Esophagus squamous epithelium (tissue), 5 donors: ENCODE results near the gene ATG2B. TPM values are rescaled to one million over a fixed set of nuclear protein-coding genes. Genes with fewer than 3 reads are reported as not detected.

Source experiments
- DNase-seq: peaks from one replicate; lab custom pipeline; 2025; lab: John Stamatoyannopoulos, UW
- H3K27ac ChIP-seq, 4 donors: fragments of 200-600 bp; sonication (generic); one replicate each; pipeline ENCODE4 v1.5.1; 2016 to 2019; ENCODE audit warnings: mild to moderate bottlenecking in 1 of 4
- H3K27me3 ChIP-seq, 4 donors: fragments of 200-600 bp; sonication (generic); 1 replicate in 3 of 4; 2 replicates in 1 of 4; pipeline versions ENCODE4 v1.5.1 to v1.6.0; 2017 to 2021; ENCODE audit warnings: antibody characterized with exemption in 1 of 4
- H3K36me3 ChIP-seq, 3 donors: fragments of 200-600 bp; sonication (generic); one replicate each; pipeline ENCODE4 v1.5.1; 2016 to 2019
- H3K4me1 ChIP-seq, 3 donors: fragments of 200-600 bp; sonication (generic); one replicate each; pipeline ENCODE4 v1.5.1; 2017 to 2019
- H3K4me3 ChIP-seq, 4 donors: fragments of 200-600 bp; sonication (generic); 1 replicate in 3 of 4; 2 replicates in 1 of 4; pipeline ENCODE4 v1.5.1; 2016 to 2019; ENCODE audit warnings: mild to moderate bottlenecking in 2 of 4, moderate library complexity in 1 of 4
- H3K9me3 ChIP-seq, 3 donors: fragments of 200-600 bp; sonication (generic); one replicate each; pipeline ENCODE4 v1.5.1; 2016 to 2019
- CTCF ChIP-seq, 6 experiments: fragments of 450-650 bp in 4 of 6; fragments of 200-600 bp in 2 of 6; sonication (generic) in 2 of 6; IDR thresholded peaks; one replicate each; pipeline ENCODE4 v1.5.1; 2016 to 2019; ENCODE audit warnings: antibody characterized with exemption in 6 of 6, mild to moderate bottlenecking in 4 of 6, moderate library complexity in 4 of 6
- POLR2A ChIP-seq, 4 donors: fragments of 450-650 bp; IDR thresholded peaks; one replicate each; pipeline ENCODE4 v1.6.1; 2017; ENCODE audit warnings: antibody characterized with exemption in 4 of 4, mild to moderate bottlenecking in 4 of 4, moderate library complexity in 3 of 4
- WGBS, 2 donors: methylation state at CpG; one replicate each; pipeline ENCODE4 v1.1.5; 2018; 5-methylcytosine and 5-hydroxymethylcytosine counted together
- intact Hi-C: fragments of 100-400 bp; cut with DNase I; formaldehyde crosslinking; loops from one replicate; pipeline ENCODE4 v1.15.0; 2022
- total RNA-seq, 4 donors: library from RNA; depleted of rRNA; stranded (reverse); fragments of >200 nt; gene quantifications; one replicate each; pipeline ENCODE4 v1.1.0, GENCODE V29; 2016
- donor health status: DM: yes; HTN: yes; CAD: no.

The ATG2B gene
- total RNA-seq, 4 donors from 2014 or later, result 10.6 to 24.6 (median 14.0) TPM

GRCh38 chr14:96272777-96273473 lies 90.2 kb downstream of the ATG2B start:
- 9 to 41% methylated on average over 2 to 3 of the region's 3 CpGs for WGBS, 2 donors
- Histone ChIP-seq H3K9me3 (peaks cover 0 to 6% (median 5%) of the 10 kb centered on the region in 3 donors), H3K4me3 (no peak overlapping the region), H3K27ac (no peak overlapping the region), H3K4me1 (peaks cover 22 to 62% (median 36%) of the 10 kb centered on the region in 3 donors), H3K36me3 (no peaks in the 10 kb centered on the region), H3K27me3 (no peaks in the 10 kb centered on the region)
- no peak for DNase-seq
- TF ChIP-seq CTCF (IDR thresholded peaks at IDR 0.05), result peak in 1 of 6 experiments; percentile 8
- no peak for TF ChIP-seq POLR2A (IDR thresholded peaks at IDR 0.05)
- intact Hi-C loops, result no loop called here

GRCh38 chr14:96271421-96271762 lies 91.7 kb downstream of the ATG2B start:
- no peak for DNase-seq
- TF ChIP-seq CTCF (IDR thresholded peaks at IDR 0.05), result no peak
- TF ChIP-seq POLR2A (IDR thresholded peaks at IDR 0.05), result no peak
- 38 to 71% methylated on average over 1 of the region's 1 CpG for WGBS, 2 donors
- Histone ChIP-seq H3K27ac (peak overlapping the region; percentile 13 to 87 (median 78)), H3K4me3 (no peak overlapping the region), H3K4me1 (peaks cover 33 to 78% (median 44%) of the 10 kb centered on the region in 3 donors), H3K27me3 (no peaks in the 10 kb centered on the region), H3K9me3 (no peaks in the 10 kb centered on the region), H3K36me3 (no peaks in the 10 kb centered on the region)
- intact Hi-C loops, result no loop called here

GRCh38 chr14:96270565-96271420 lies 92.3 kb downstream of the ATG2B start:
- H3K4me1 ChIP-seq, result peaks cover 34 to 80% (median 44%) of the 10 kb centered on the region in 3 donors
- WGBS, 2 donors, result 38 to 55% methylated on average over 6 to 8 of the region's 8 CpGs

GRCh38 chr14:96269359-96269710 lies 93.8 kb downstream of the ATG2B start:
- no peaks in the 10 kb centered on the region for H3K9me3 ChIP-seq
- peak overlapping the region; percentile 71 to 87 (median 82) for H3K27ac ChIP-seq
- peaks cover 42 to 83% (median 43%) of the 10 kb centered on the region in 3 donors for H3K4me1 ChIP-seq
- no peak for DNase-seq
- intact Hi-C loops, result no loop called here
- WGBS, 2 donors, result 41 to 43% methylated on average over 5 of the region's 10 CpGs
- H3K36me3 ChIP-seq, result peaks cover 0 to under 1% (median 0%) of the 10 kb centered on the region in 3 donors
- TF ChIP-seq CTCF (IDR thresholded peaks at IDR 0.05), result no peak
- no peak for TF ChIP-seq POLR2A (IDR thresholded peaks at IDR 0.05)
- H3K4me3 ChIP-seq, result no peak overlapping the region
- H3K27me3 ChIP-seq, result no peaks in the 10 kb centered on the region

More at GRCh38 chr14:96270565-96271420, 92.3 kb downstream of the ATG2B start:
- H3K27ac ChIP-seq, result peak overlapping the region in 3 of 4 donors; percentile 71 to 87 (median 84)
- TF ChIP-seq POLR2A (IDR thresholded peaks at IDR 0.05), result no peak
- no peak for TF ChIP-seq CTCF (IDR thresholded peaks at IDR 0.05)
- intact Hi-C loops, result no loop called here
- H3K4me3 ChIP-seq, result no peak overlapping the region
- H3K36me3 ChIP-seq, result no peaks in the 10 kb centered on the region
- DNase-seq, result no peak
- H3K9me3 ChIP-seq, result no peaks in the 10 kb centered on the region
- H3K27me3 ChIP-seq, result no peaks in the 10 kb centered on the region
